DMS153 (cell line): Measurements from ENCODE around the gene CD47.

Experiments used
- DNase-seq: peaks from one replicate; lab custom pipeline; 2025; lab: John Stamatoyannopoulos, UW

Gene CD47

DNA sequence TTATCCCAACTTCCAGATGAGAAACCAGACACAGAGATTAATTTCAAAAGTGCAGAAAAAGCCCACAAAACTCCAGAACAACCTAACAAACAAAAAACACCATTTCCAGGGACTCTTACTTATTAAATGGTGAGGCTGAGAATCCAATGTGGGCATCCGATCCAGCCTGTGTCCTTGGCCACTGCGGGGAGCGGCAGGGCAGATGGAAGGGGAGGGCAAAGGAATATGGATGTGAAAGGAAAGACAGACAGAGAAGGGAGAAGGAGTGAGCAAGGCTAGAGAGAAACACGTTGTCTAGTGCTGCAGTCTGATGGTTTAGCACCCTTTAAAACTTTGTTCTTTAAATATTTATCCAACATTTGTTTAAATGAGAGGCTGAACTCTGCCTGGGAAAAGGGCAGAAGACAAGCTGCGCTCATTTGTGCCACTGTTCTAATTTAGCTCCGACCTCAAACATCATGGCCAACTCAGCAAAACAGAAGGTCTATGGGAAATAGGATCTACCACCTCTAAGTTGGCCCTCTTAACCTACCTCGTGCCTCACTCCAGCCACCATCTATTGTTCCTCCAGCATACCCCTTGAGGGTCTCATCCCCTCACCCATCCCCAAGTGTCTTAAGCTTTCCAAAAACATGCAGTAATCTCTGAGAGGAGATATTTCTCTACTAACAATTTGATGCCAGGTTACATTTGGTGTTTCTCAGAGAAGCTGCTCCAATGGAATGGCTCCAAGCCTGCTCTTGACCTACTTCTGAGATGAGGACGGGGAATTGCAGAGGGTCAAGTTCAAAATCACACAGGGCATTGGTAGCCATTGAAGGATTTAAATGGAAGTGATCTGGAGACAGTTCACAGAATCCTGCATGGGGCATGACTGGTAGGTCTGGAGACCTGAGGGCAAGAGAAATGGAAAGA is 77.4 kb downstream of the CD47 start:
- DNase-seq, result no peak

DNA sequence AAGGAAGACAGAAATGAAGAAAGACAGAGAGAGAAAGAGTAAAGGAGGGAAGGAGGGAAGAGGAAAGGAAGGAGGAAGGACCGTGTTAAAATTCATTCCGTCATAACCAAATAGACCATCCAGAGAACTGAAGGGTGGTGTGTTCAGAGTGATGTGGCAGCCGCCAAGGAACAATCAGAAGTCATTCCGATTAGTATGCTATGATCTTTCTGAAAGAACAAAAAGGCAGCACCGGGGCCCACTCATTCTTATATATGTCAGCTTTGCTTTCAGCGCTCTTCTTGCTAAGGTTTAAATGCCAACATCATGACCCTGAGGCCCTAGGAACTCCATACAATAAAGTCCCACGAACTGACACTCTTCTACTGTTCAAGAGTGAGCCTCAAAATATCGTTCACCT is 78.5 kb downstream of the CD47 start:
- DNase-seq, result no peak

DNA sequence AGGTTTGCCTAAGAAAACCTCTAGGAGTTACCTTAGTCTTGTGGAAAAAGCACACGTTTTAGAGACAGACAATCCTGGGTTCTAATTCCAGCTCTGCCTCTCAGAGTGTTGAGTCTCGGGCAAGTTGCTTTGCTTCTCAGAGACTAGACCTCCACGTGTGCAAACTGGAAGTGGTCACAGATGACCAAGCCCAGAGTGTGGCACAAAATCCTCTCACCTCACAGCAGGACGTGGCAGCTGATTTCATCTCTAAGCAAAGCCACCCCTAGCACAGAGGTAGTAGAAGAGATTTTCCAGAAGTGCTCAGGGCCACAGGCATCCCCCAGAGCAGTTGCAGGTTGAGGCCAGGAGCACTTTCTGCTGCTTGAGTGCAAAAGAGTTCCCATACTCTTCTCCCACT is 79.2 kb downstream of the CD47 start:
- no peak for DNase-seq

DNA sequence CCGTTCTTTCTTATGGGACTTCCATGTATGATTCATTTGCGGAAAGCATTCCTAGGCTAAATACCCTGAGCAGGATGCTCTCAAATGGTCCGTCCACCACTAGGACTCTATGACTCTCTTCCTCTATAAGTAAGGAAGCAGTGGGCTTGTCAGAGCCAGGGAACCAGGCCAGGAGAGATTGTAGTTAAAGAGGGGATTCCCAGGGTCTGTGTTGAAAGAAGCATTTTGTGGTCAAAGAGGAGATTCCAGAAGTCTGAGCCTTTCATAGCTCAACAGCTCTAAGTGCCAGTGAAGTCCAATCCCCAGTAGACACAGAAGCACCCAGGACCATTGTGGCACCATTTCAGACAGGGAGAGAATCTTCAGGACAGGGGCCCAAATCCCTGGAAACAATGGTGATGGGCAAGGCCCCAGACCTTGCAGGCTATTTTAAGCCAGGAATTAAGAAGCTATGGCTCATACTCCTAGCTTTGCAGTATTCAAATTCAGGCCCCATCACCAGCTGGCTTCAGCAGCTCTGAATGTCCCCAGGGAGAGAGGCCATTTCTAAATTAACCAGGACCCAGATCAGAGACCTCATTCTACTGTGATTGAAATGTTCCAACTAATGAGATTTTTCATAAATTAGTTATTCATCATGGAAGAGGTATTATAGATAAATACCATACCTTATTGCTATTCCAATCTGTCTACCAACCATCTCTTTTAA is 81.7 kb downstream of the CD47 start:
- no peak for DNase-seq

DNA sequence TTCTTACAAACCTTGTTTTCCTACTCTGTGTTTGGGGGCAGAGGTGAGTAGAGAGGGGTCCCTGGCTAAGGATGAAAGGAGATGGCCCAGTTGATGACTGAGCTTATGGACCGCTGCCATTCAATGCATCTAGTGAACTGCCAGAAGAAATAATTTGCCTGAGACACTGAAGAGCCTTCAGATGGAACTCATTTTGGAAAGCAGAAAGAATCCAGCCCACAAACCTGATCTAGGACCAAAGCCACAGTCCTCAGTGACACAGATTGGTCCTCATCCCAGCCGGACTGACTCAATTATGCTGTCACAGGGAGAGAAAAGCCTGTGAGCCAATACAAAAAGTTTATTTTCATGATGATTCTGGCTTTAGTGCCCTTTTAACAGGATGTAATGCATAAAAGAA is 82.7 kb downstream of the CD47 start:
- DNase-seq, result no peak

DNA sequence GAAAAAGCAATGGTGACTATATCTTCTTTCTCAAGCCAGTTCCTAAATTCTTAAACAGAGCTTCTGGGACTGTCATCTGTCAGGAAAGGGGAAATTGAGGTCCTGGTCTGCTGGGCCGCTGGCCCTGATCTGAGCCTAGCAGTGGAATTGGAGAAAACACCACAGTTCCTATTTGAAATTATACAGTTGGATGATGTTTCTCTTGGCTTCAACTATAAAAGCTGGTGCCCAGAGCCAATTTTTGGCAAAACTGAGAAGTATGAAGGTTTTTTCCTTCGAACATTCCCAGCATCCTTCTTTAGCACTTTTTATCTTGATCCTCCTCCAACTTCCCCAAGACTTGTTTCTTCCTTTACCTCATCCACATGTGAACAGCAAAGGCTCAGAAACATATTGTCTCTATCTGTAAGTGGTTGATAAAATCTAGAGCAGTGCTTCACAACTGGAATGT is 83.9 kb downstream of the CD47 start:
- DNase-seq, result no peak

DNA sequence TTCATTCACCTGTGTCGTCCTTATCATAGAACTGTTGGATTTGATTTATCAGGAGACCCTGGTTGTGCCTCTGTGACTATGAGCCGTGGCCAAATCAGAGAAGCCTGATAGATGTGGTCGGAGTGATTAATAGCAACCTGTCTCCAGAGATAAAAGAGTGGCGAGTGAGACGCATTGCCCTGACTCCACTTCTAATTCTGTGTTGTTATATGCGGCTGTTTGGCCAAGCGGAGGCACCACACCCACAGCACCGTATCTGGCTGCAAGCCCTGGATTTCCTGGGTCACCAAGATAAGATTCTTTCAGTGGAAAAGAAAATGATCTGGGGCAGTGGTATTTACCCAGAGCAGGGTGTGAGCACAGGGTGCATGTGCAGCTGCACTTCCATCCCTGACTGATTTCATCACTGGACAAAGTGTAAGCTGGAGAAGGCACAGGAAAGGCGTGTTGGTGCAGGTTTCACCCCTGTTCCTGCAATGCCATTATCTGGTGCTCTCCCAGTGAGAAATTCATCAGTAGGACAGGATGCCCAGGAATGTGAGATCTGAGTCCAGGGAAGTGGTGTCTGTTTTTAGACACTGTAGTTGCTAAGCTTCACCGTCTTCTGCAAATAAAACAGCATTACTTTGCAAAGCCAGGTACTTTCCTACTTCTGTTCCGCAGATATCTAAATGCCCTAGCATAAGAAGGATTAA is 84.6 kb downstream of the CD47 start:
- DNase-seq, result no peak

DNA sequence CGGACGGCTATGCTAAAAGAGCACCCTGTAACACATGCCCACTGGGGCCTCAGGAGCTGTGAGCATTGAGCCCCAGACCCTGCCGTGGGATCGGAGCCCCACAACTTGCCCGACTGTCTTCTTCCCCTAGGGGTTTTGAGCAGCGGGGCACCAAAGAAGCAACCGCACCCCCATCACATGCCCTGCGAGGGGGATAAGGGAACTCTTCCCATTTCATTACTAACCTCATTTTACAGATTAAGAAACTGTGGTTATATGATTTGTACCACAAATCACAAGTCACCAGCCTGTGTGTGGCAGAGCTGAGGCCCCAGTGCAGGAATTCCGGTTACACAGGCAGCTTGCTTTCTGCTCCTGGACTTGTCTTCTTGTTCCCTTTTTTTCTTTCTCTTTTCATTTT is 86.2 kb downstream of the CD47 start:
- no peak for DNase-seq

DNA sequence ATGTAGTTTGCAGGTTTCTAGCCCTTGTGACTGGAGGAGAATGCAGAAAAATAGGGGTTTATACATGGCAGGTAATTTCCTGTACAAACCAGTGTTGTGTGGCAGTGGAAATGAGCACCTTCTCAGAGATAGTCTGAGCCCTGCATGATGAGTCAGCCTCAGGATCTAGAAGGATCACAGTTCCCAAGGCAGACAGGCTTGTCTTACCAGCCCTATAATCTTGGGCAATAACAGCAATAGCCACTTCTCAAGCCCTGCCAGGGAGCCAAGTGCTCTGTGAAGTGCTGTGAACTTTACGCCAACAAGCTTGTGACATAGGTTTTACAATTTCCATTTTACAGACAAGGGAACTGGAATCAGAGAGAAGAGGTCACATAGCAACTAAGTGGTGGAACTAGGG is 89.4 kb downstream of the CD47 start:
- DNase-seq, result no peak

DNA sequence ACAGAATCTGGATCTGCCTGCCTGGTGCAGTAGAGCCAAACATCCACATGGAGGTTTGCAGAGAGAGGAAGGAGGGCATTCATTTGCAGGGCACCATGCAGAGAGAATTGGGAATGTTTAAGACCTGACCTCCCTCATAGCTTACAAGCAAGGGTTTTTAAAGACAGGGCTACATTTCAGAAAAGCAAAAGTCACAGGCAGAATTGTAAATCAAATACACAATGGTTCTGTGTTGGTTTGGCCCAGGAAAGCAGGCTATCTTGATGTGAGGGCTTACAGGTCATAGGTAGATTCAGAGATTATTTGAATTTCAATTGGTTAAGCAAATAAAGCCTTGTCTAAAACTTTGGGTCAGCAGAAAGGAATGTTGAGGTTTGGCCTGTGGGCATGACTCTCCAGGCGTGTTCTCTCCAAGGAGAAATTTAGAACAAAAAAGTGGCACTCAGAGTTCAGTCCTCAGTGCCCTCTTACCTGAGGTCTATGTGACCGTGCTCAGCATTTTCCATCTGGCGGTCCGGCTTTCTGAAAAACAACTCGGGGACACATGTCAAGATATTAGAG is 91.5 kb downstream of the CD47 start:
- DNase-seq, result no peak

DNA sequence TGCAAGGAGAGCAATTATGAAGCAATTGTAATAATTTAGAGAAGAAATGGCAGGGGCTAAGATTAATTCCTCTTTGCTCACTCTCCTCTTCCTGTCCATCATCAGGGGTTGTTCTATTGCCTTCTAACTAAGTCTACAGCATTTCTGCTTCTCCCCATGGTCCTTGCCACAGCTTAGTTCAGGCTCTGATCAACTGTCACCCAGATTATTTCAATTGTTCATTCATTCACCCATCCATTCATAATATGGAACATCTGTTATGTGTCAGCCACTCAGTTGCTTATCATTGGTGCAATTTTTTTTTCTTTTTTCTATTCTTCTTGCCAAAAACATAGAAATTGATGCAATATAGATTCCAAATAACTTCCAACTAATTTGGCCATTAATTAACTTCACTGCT is 93.2 kb downstream of the CD47 start:
- DNase-seq, result no peak

DNA sequence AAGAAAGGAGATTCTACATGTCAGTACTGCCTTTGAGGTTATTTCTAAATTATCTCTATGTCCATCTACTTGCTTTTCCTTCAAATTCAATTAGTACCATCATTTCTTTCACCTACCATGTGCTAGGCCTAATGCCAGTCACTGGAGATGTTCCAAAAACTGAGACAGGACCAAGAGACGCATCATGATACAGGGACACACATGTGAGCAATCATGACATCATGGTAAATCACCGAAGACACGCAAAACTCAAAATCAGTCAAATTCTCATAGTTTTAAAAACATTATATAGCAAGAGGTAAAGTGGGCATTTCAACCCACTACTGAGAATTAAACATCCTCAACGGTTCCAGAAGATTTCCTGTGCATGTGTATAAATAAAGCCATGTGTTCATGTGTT is 95.0 kb downstream of the CD47 start:
- DNase-seq, result no peak

DNA sequence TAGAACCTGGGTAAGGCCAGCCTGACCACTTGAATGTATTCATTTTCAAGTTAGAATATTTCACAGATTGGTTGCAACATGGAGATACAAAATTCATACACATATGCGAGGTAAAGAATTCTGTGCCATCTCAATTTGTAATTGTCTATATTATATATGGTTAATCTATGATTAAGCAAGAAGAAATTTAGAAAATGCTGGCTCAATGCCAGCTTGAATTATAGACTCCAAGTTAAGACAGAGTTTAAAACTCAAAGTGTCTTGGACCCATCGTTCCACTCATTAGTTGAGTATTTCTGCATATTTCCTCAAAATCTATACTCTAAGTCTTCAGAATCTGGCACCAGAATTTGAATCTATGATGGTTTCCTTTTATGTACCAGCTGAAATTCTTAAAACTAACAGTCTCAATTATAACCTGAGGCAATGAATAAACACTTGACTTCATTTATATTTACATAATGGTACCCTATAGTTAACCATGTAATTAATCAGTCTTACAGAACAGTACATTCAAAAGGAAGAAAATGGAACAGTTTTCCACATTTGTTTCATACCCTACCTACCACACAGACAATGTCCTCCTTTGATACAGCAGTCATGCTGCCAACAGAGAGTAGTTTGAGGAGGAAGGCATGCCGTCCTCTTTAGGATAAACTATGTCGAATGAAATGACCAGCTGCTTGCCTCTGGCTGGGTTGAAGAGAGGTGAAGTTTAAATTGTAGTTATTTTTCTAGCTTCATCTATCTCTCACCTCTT is 95.7 kb downstream of the CD47 start:
- DNase-seq, result no peak

DNA sequence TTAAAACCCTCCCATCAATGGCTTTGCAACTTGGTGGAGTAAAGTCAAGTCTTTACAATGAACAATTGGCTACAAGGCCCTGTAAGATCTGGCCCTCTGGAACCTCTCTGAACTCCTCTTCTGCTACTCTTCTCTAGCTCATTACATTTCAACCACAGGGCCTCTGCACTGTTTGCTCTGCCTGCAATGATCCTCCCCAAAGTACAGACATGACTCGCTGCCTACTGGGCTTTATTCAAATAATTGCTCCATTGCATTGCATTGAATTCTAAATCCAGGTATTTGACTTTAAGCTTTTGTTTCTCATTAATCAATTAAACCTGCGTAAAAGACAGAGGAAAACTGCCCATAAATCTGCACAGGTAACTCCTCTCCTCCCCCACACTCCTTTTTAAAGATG is 96.7 kb downstream of the CD47 start:
- DNase-seq, result no peak

DNA sequence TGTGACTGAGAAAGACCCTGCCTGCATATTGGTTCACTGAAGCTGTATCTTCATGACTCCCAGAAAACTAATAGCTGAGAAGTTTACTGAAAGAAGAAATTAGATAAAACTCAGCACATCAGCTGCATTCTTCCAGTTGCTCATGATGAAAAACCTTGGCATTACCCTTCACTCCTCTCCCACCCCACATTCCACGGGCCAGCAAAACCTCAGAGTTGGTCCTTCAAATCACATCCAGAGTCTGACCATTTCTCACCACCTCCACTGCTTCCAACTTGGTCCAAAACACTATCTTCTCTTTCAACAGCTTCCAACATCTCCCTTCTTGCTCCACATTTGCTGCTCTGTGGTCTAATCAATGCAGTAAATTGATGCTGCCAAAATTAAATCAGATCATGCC is 97.1 kb downstream of the CD47 start:
- no peak for DNase-seq
